HepG2 (cell line): ENCODE results near the gene TMEM141. TPM values are rescaled to one million over a fixed set of nuclear protein-coding genes. Genes with fewer than 3 reads are reported as not detected.
A peak's percentile ranks its signal among the peaks of the same experiment; 100 is the strongest.

Experiments
- ATM ChIP-seq: fragments of 450-650 bp; IDR thresholded peaks from 2 replicates; pipeline ENCODE4 v1.7.1; 2017; ENCODE audit warnings: mild to moderate bottlenecking, borderline replicate concordance
- FOXO1 ChIP-seq: sonication (generic); formaldehyde crosslinking; IDR thresholded peaks from 2 replicates; pipeline ENCODE4 v1.4.0; 2020; ENCODE audit warnings: missing genetic modification reagents
- KAT2B ChIP-seq: fragments of 150-350 bp; IDR thresholded peaks from 2 replicates; pipeline ENCODE4 v1.6.1; 2014; ENCODE audit warnings: low read depth, low read length, borderline replicate concordance
- KDM6A ChIP-seq: IDR thresholded peaks from 2 replicates; pipeline ENCODE4 v1.6.1; 2016; ENCODE audit warnings: low read depth
- MTF1 ChIP-seq: sonication (generic); formaldehyde crosslinking; IDR thresholded peaks from 2 replicates; pipeline ENCODE4 v1.5.0; 2020; ENCODE audit warnings: missing genetic modification reagents
- SRSF4 ChIP-seq: fragments of 200-400 bp; formaldehyde crosslinking; IDR thresholded peaks from one replicate; pipeline ENCODE4 v1.6.1; 2018; ENCODE audit warnings: mild to moderate bottlenecking, low read depth, low read length, moderate library complexity; ENCODE audit not compliant: poor library complexity, severe bottlenecking
- TCF12 ChIP-seq, 2 experiments: fragments of 450-650 bp in 1 of 2; sonication (generic) in 1 of 2; formaldehyde crosslinking in 1 of 2; IDR thresholded peaks; 2 replicates each; pipeline versions ENCODE4 v1.6.1 to v1.8.0; 2017 to 2022; ENCODE audit warnings: antibody characterized with exemption in 1 of 2, mild to moderate bottlenecking in 1 of 2, missing genetic modification reagents in 1 of 2, moderate library complexity in 1 of 2
- TP53 ChIP-seq: sonication (generic); formaldehyde crosslinking; conservative IDR thresholded peaks from 2 replicates; pipeline ENCODE4 v1.4.0; 2020; ENCODE audit warnings: missing genetic modification reagents
- ZFP90 ChIP-seq: sonication (generic); formaldehyde crosslinking; IDR thresholded peaks from 2 replicates; pipeline ENCODE4 v1.8.0; 2022; ENCODE audit warnings: missing genetic modification reagents, mild to moderate bottlenecking, inconsistent platforms, borderline replicate concordance
- ZHX2 ChIP-seq, 2 experiments: sonication (generic) in 1 of 2; formaldehyde crosslinking in 1 of 2; IDR thresholded peaks; 2 replicates each; pipeline versions ENCODE4 v1.6.1 to v1.9.0; 2014 to 2022; ENCODE audit warnings: antibody characterized with exemption in 1 of 2, borderline replicate concordance in 1 of 2, inconsistent platforms in 1 of 2, low read depth in 1 of 2, missing genetic modification reagents in 1 of 2
- ZNF552 ChIP-seq: sonication (generic); formaldehyde crosslinking; IDR thresholded peaks from 2 replicates; pipeline ENCODE4 v1.9.0; 2022; ENCODE audit warnings: missing genetic modification reagents, mild to moderate bottlenecking, borderline replicate concordance
- ZNF597 ChIP-seq: sonication (generic); formaldehyde crosslinking; IDR thresholded peaks from 2 replicates; pipeline ENCODE4 v1.5.0; 2020; ENCODE audit warnings: missing genetic modification reagents
- ZNF709 ChIP-seq: sonication (generic); formaldehyde crosslinking; IDR thresholded peaks from 2 replicates; pipeline ENCODE4 v1.5.0; 2020; ENCODE audit warnings: mild to moderate bottlenecking, missing genetic modification reagents
- ZSCAN29 ChIP-seq: sonication (generic); formaldehyde crosslinking; conservative IDR thresholded peaks from 2 replicates; pipeline ENCODE4 v1.4.0; 2020; ENCODE audit warnings: mild to moderate bottlenecking, missing genetic modification reagents
- ZXDC ChIP-seq: sonication (generic); formaldehyde crosslinking; IDR thresholded peaks from 2 replicates; pipeline ENCODE4 v1.5.0; 2020; ENCODE audit warnings: mild to moderate bottlenecking, missing genetic modification reagents
- polyA plus RNA-seq, 8 experiments: library from polyadenylated mRNA; depleted of rRNA in 3 of 8; stranded (reverse) in 7 of 8; unstranded in 1 of 8; fragments of >200 nt; fragmentation: Illumina TruSeq in 4 of 8; extraction: Trizol in 4 of 8; gene quantifications; 2 replicates each; pipeline versions ENCODE4 v1.2.1 to v1.2.3, GENCODE V29; 2011 to 2016; ENCODE audit warnings: low read depth in 4 of 8, missing spikeins in 1 of 8, mixed read lengths in 1 of 8; ENCODE audit not compliant: insufficient read depth in 1 of 8
- total RNA-seq, 5 experiments: library from RNA; depleted of rRNA; stranded (reverse); fragments of >200 nt; fragmentation: Illumina TruSeq; extraction: Trizol; gene quantifications; 2 replicates each; pipeline ENCODE4 v1.2.3, GENCODE V29; 2016; ENCODE audit warnings: low read depth in 1 of 5
- TF ChIP-seq, protein P1 (sequence below): sonication (generic); formaldehyde crosslinking; IDR thresholded peaks from 2 replicates; pipeline ENCODE4 v1.5.0; 2020; ENCODE audit warnings: mild to moderate bottlenecking, missing genetic modification reagents, borderline replicate concordance

Gene TMEM141
- total and polyA plus RNA-seq, 2 of the 13 experiments (the other 11 are each of a cell fraction or from before 2014, with no cell fraction given): 81.0 to 202 TPM

DNA sequence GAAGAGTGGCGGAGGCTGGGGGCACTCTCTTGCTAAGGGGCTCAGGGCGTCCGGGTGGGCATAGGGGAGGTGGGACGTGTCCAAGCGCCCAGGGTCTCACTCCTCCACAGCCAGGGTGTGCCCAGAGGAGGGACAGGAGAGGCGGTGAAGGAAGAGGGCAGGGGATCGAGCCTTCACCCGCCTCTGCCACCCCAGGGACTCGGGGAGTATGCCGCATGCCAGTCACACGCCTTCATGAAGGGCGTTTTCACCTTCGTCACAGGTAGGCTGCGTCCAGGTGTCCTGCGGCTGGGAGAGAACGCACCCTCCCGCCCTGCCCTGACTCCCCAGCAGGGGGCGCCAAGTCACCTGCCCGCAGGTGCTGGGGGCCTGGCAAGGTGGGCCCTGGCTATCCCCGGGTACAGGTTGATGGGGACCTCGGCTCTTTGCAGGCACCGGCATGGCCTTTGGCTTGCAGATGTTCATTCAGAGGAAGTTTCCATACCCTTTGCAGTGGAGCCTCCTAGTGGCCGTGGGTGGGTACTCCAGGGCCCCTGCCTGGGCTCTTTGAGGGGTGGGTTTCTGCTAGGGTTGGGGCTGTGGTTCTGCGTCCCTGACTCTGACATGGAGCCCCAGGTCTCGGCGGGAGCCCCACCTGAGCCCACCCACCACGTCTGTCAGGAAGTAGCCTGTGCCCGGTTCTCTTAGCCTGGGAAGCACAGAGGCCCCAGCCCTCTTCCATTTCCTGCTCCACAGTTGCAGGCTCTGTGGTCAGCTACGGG, 552 bp downstream of the TMEM141 start (continued):
- TF ChIP-seq ZHX2 (IDR thresholded peaks at IDR 0.05; ENCODE audit: low read depth): no peak
- TF ChIP-seq ZHX2 (CRISPR knock-in tag; IDR thresholded peaks at IDR 0.05; ENCODE audit: borderline replicate concordance): no peak
- no peak for TF ChIP-seq ZNF709 (CRISPR knock-in tag)
- TF ChIP-seq ATM: no peak
- no peak for TF ChIP-seq MTF1 (CRISPR knock-in tag)
- TF ChIP-seq ZFP90 (CRISPR knock-in tag): peak; percentile 40; the same call in 1 of the 2 replicates
- TF ChIP-seq TCF12 (IDR thresholded peaks at IDR 0.05): no peak
- TF ChIP-seq TCF12 (CRISPR knock-in tag; IDR thresholded peaks at IDR 0.05): peak; percentile 37; the same call in 1 of the 2 replicates
- TF ChIP-seq KAT2B: no peak
- TF ChIP-seq, protein P1, sequence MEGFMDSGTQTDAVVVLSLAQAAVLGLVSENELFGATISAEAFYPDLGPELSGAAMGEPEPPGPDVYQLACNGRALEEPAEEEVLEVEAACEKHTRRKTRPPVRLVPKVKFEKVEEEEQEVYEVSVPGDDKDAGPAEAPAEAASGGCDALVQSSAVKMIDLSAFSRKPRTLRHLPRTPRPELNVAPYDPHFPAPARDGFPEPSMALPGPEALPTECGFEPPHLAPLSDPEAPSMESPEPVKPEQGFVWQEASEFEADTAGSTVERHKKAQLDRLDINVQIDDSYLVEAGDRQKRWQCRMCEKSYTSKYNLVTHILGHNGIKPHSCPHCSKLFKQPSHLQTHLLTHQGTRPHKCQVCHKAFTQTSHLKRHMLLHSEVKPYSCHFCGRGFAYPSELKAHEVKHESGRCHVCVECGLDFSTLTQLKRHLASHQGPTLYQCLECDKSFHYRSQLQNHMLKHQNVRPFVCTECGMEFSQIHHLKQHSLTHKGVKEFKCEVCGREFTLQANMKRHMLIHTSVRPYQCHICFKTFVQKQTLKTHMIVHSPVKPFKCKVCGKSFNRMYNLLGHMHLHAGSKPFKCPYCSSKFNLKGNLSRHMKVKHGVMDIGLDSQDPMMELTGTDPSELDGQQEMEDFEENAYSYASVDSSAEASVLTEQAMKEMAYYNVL (CRISPR knock-in tag): 0 out of 2 replicates have a peak, but pooled peaks have one; percentile 56
- no peak for TF ChIP-seq ZXDC
- TF ChIP-seq ZNF552 (CRISPR knock-in tag): peak; percentile 69; the same call in 1 of the 2 replicates
- no peak for TF ChIP-seq ZNF597 (CRISPR knock-in tag)
- 0 out of 2 replicates have a peak, but pooled peaks have one; percentile 59 for TF ChIP-seq TP53 (CRISPR knock-in tag)
- peak; percentile 62; the same call in 1 of the 2 replicates for TF ChIP-seq ZSCAN29 (CRISPR knock-in tag)
- peak; percentile 4 for TF ChIP-seq FOXO1 (CRISPR knock-in tag)
- no peak for TF ChIP-seq KDM6A (CRISPR knock-in tag)
- TF ChIP-seq SRSF4: no peak
